ENCODE measurements around the gene ENTHD1. TPM values are rescaled to one million over a fixed set of nuclear protein-coding genes. Genes with fewer than 3 reads are reported as not detected.

Gene ENTHD1, protein sequence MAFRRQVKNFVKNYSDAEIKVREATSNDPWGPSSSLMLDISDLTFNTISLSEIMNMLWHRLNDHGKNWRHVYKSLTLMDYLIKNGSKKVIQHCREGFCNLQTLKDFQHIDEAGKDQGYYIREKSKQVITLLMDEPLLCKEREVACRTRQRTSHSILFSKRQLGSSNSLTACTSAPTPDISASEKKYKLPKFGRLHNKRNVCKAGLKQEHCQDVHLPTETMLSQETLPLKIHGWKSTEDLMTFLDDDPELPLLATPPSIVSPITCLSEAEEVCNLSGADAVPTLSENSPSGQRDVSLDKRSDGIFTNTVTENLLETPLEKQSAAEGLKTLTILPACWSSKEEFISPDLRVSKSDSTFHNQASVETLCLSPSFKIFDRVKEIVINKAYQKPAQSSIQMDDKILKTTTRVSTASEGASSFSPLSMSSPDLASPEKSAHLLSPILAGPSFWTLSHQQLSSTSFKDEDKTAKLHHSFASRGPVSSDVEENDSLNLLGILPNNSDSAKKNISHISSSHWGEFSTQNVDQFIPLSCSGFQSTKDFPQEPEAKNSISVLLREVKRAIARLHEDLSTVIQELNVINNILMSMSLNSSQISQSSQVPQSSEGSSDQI
- total RNA-seq = under 1 TPM in 1 of 2 experiments, not detected in 1; 0.47 TPM
- 0.15 TPM for polyA plus RNA-seq (2013, experiment 1 of 2)
- 0.22 TPM for polyA plus RNA-seq (2013, experiment 2 of 2)
- 0 to 6.6 (median 0.72) reads per million in 172 experiments for total RNA-seq

- Mint-ChIP-seq H3K4me3 (no peak within 1 kb of the TSS), H3K4me1 (ENCODE audit: low read depth) (peaks cover 13% of the 10 kb centered on the region), H3K9me3 (no peaks in the 10 kb centered on the region), H3K27ac (no peak within 1 kb of the TSS), H3K36me3 (ENCODE audit: low read depth) (no peaks in the 10 kb centered on the region), H3K27me3 (no peaks in the 10 kb centered on the region)
- no peaks in the 10 kb centered on the region for H3K27me3 ChIP-seq (ENCODE audit: control insufficient read depth in 1 of 2, insufficient read depth in 2 of 2, low read length in 2 of 2)
- peaks cover 7% of the 10 kb centered on the region for H3K4me1 ChIP-seq (ENCODE audit: insufficient read depth, low read length)
- CTCF ChIA-PET = no interaction called here
- intact Hi-C loops (cut with DNase I, micrococcal nuclease) = no loop called here
- H3K27ac ChIP-seq (ENCODE audit: low read depth in 1 of 2, low read length in 2 of 2) = no peak within 1 kb of the TSS
- DNase-seq (no peak), ATAC-seq (ENCODE audit: poor library complexity) (no peak)
- POLR2A ChIA-PET = no interaction called here
- H3K36me3 ChIP-seq (ENCODE audit: insufficient read depth, low read length) = no peaks in the 10 kb centered on the region
- no peak within 1 kb of the TSS for H3K4me3 ChIP-seq (ENCODE audit: low read length)
- TF ChIP-seq CTCF (IDR thresholded peaks at IDR 0.05) = no peak
- H3K9me3 ChIP-seq (ENCODE audit: control insufficient read depth in 1 of 2, insufficient read depth in 1 of 2, low read length in 2 of 2) = no peaks in the 10 kb centered on the region
Measured at GRCh38 chr22:39893526-39893925, at the start of gene ENTHD1. TSS of gene ENTHD1 (minus strand) at chr22:39893760. CDS start at chr22:39887748, 6,012 bp downstream.

- Mint-ChIP-seq H3K4me1 (ENCODE audit: low read depth) (peaks cover 95% of the 10 kb centered on the region), H3K4me3 (peak overlapping the region; percentile 38), H3K27me3 (no peaks in the 10 kb centered on the region), H3K36me3 (ENCODE audit: low read depth) (peaks cover 54% of the 10 kb centered on the region), H3K9me3 (no peaks in the 10 kb centered on the region), H3K27ac (no peak overlapping the region)
- Histone ChIP-seq H3K27me3 (ENCODE audit: control insufficient read depth in 1 of 2, insufficient read depth in 2 of 2, low read length in 2 of 2) (no peaks in the 10 kb centered on the region), H3K4me3 (ENCODE audit: low read length) (no peak overlapping the region), H3K9me3 (ENCODE audit: control insufficient read depth in 1 of 2, insufficient read depth in 1 of 2, low read length in 2 of 2) (no peaks in the 10 kb centered on the region), H3K27ac (ENCODE audit: low read depth in 1 of 2, low read length in 2 of 2) (peak overlapping the region; percentile 68), H3K36me3 (ENCODE audit: insufficient read depth, low read length) (peaks cover 51% of the 10 kb centered on the region), H3K4me1 (ENCODE audit: insufficient read depth, low read length) (peaks cover 94% of the 10 kb centered on the region)
- ChIA-PET POLR2A (interaction anchor here (0.7 to 2.8 kb wide), 17 partner anchors 8 to 423 kb away, joined by 3 to 13 read pairs (median 4); partner anchors contain the start of genes ATF4, GRAP2 and TMA7B), CTCF (interaction anchor here (0.7 to 2.9 kb wide), 9 partner anchors 9 to 271 kb away, joined by 3 to 15 read pairs (median 5); no protein-coding TSS in a partner anchor)
- no peak for TF ChIP-seq CTCF (IDR thresholded peaks at IDR 0.05)
- intact Hi-C loops (cut with DNase I, micrococcal nuclease) = loop anchor here (5.0 kb wide), 7 partner anchors 49 to 411 kb away; partner anchors contain the start of genes ADSL (in 1 of the 2), FAM83F (in 1 of the 2) and RPS19BP1 (in 1 of the 2)
- ATAC-seq (ENCODE audit: poor library complexity) (no peak), DNase-seq (peak in 7 of 14 experiments; percentile 29 to 69 (median 36))
Measured at GRCh38 chr22:39943337-39943736, 49.8 kb upstream of the ENTHD1 start.

- Mint-ChIP-seq H3K4me1 (ENCODE audit: low read depth) (peaks cover 95% of the 10 kb centered on the region), H3K36me3 (ENCODE audit: low read depth) (peaks cover 54% of the 10 kb centered on the region), H3K27me3 (no peaks in the 10 kb centered on the region), H3K9me3 (no peaks in the 10 kb centered on the region), H3K4me3 (peak overlapping the region; percentile 38), H3K27ac (no peak overlapping the region)
- DNase-seq = peak in 3 of 14 experiments; percentile 49 to 57 (median 51)
- H3K9me3 ChIP-seq (ENCODE audit: control insufficient read depth in 1 of 2, insufficient read depth in 1 of 2, low read length in 2 of 2) = no peaks in the 10 kb centered on the region
- H3K27ac ChIP-seq (ENCODE audit: low read depth in 1 of 2, low read length in 2 of 2) = peak overlapping the region; percentile 68
- H3K36me3 ChIP-seq (ENCODE audit: insufficient read depth, low read length) = peaks cover 44% of the 10 kb centered on the region
- no peak overlapping the region for H3K4me3 ChIP-seq (ENCODE audit: low read length)
- H3K27me3 ChIP-seq (ENCODE audit: control insufficient read depth in 1 of 2, insufficient read depth in 2 of 2, low read length in 2 of 2) = no peaks in the 10 kb centered on the region
- TF ChIP-seq CTCF (IDR thresholded peaks at IDR 0.05) = no peak
- ATAC-seq (ENCODE audit: poor library complexity) = no peak
- ChIA-PET POLR2A (interaction anchor here (0.8 to 2.8 kb wide), 16 partner anchors 9 to 423 kb away, joined by 3 to 13 read pairs (median 5); partner anchors contain the start of genes ATF4 and GRAP2), CTCF (interaction anchor here (0.7 to 2.9 kb wide), 13 partner anchors 9 to 414 kb away, joined by 3 to 15 read pairs (median 4); partner anchors contain the start of gene GRAP2)
- intact Hi-C loops (cut with DNase I, micrococcal nuclease) = loop anchor here (5.0 kb wide), 7 partner anchors 50 to 410 kb away; partner anchors contain the start of genes ADSL (in 1 of the 2), FAM83F (in 1 of the 2) and RPS19BP1 (in 1 of the 2)
- H3K4me1 ChIP-seq (ENCODE audit: insufficient read depth, low read length) = peaks cover 95% of the 10 kb centered on the region
Measured at GRCh38 chr22:39942439-39943230, 49.1 kb upstream of the ENTHD1 start.

All from CD4-positive, alpha-beta T cell (primary cell).